HG03039 (cell line): ENCODE measurements around the gene ALDH3B2.
"Not testable (repeated sequence)": the region's sequence is repeated elsewhere in the genome, so short reads cannot be mapped to it uniquely, and the experiment has no call there.

ENCODE experiments used
- ATAC-seq: cut with Tn5 transposase; IDR thresholded peaks from one replicate; pipeline ENCODE4 v1.9.1; 2021; ENCODE audit warnings: mild to moderate bottlenecking, moderate library complexity; ENCODE audit not compliant: unreplicated experiment

Gene ALDH3B2

GRCh38 chr11:67662835-67663531 is 11.4 kb downstream of the ALDH3B2 start:
- no peak for ATAC-seq

GRCh38 chr11:67662142-67662834 is 12.1 kb downstream of the ALDH3B2 start:
- ATAC-seq, result no peak

- ATAC-seq, result not testable (repeated sequence)
Measured at GRCh38 chr11:67660752-67661151, 13.7 kb downstream of the ALDH3B2 start.

- ATAC-seq, result not testable (repeated sequence)
Measured at GRCh38 chr11:67659651-67660165, 14.7 kb downstream of the ALDH3B2 start.

- ATAC-seq, result no peak
Measured at GRCh38 chr11:67657300-67657699, 17.1 kb downstream of the ALDH3B2 start.

- no peak for ATAC-seq
Measured at GRCh38 chr11:67656278-67656922, 18.0 kb downstream of the ALDH3B2 start.

GRCh38 chr11:67654225-67654624 is 20.2 kb downstream of the ALDH3B2 start:
- ATAC-seq, result no peak

- ATAC-seq, result no peak
Measured at GRCh38 chr11:67652965-67653845, 21.2 kb downstream of the ALDH3B2 start.

GRCh38 chr11:67651976-67652781 is 22.2 kb downstream of the ALDH3B2 start:
- ATAC-seq, result no peak

GRCh38 chr11:67649634-67650510 is 24.6 kb downstream of the ALDH3B2 start:
- no peak for ATAC-seq

GRCh38 chr11:67648796-67649613 is 25.4 kb downstream of the ALDH3B2 start:
- no peak for ATAC-seq

- ATAC-seq, result peak; percentile 42
Measured at GRCh38 chr11:67648140-67648795, 26.2 kb downstream of the ALDH3B2 start.

GRCh38 chr11:67647471-67647870 is 27.0 kb downstream of the ALDH3B2 start:
- no peak for ATAC-seq

GRCh38 chr11:67646535-67647336 is 27.7 kb downstream of the ALDH3B2 start:
- ATAC-seq, result no peak

- no peak for ATAC-seq
Measured at GRCh38 chr11:67645521-67646461, 28.6 kb downstream of the ALDH3B2 start.
